NT2/D1 (cell line): ENCODE data around the gene KMT2E.

Source experiments
- DNase-seq: peaks from one replicate; pipeline ENCODE4 v3.0.0-alpha.2; 2011; ENCODE audit warnings: low read depth, low spot score
- H3K27me3 ChIP-seq: 2 replicates; pipeline ENCODE4 v1.6.0; 2011; ENCODE audit warnings: mild to moderate bottlenecking; ENCODE audit not compliant: insufficient read length, insufficient read depth
- H3K36me3 ChIP-seq: 2 replicates; pipeline ENCODE4 v1.6.1; 2011; ENCODE audit warnings: mild to moderate bottlenecking, low read length, mixed read lengths; ENCODE audit not compliant: insufficient read depth, insufficient read length
- H3K4me1 ChIP-seq: 2 replicates; pipeline ENCODE4 v1.5.1; 2011; ENCODE audit not compliant: insufficient read depth, insufficient read length
- H3K4me3 ChIP-seq: 2 replicates; pipeline ENCODE4 v1.5.1; 2011; ENCODE audit warnings: low read depth; ENCODE audit not compliant: insufficient read length
- H3K9ac ChIP-seq: 2 replicates; pipeline ENCODE4 v1.6.0; 2011; ENCODE audit warnings: low read depth; ENCODE audit not compliant: insufficient read length
- H3K9me3 ChIP-seq: 2 replicates; pipeline ENCODE4 v1.5.1; 2011; ENCODE audit warnings: mild to moderate bottlenecking, low read length; ENCODE audit not compliant: insufficient read depth
- SUZ12 ChIP-seq: IDR thresholded peaks from 2 replicates; pipeline ENCODE4 v1.6.1; 2011; ENCODE audit not compliant: insufficient read length, insufficient read depth; ENCODE audit errors: extremely low read depth
- YY1 ChIP-seq: IDR thresholded peaks from 2 replicates; pipeline ENCODE4 v1.6.1; 2011; ENCODE audit not compliant: insufficient read length, insufficient read depth
- ZNF274 ChIP-seq: IDR thresholded peaks from 2 replicates; pipeline ENCODE4 v1.6.1; 2011; ENCODE audit warnings: mild to moderate bottlenecking, low read depth, low read length

The KMT2E gene

DNA sequence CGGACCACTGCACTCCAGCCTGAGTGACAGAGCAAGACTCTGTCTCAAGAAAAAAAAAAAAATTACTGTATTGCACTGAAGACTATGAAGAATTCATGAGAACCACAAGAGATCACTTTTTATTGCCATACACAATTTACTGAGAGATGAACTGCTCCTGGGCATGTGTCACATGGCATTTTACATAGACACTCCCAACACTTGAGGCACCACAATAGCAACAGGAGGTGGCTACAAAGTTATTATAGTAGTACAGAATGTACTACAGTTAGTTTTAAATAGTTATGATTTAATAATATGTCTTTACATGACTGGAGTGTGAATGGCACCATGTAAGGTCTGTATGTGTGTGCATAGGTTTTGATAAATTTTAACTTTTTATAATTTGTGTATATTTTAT, 70.6 kb downstream of the KMT2E start:
- Histone ChIP-seq H3K4me3 (no peak overlapping the region), H3K36me3 (peaks cover 30% of the 10 kb centered on the region), H3K4me1 (no peaks in the 10 kb centered on the region), H3K27me3 (no peaks in the 10 kb centered on the region), H3K9ac (no peak overlapping the region), H3K9me3 (no peaks in the 10 kb centered on the region)
- DNase-seq: no peak
- TF ChIP-seq YY1 (no peak), ZNF274 (no peak), SUZ12 (no peak)

DNA sequence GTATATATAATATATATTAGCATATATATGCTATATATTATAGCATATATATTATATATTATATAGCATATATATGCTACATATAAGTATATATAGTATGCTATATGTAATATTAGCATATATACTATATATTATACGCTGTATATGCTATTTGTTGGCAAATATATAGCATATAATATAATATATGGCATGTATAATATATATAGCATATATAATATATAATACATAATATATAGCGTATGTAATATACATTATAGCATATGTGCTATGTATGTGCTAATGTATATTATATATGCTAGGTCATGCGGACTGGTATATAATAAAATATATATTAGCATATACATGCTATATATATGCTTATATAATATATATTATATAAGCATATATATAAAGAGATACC, 72.8 kb downstream of the KMT2E start:
- peaks cover 31% of the 10 kb centered on the region for H3K36me3 ChIP-seq
- H3K9ac ChIP-seq: no peak overlapping the region
- no peaks in the 10 kb centered on the region for H3K9me3 ChIP-seq
- no peak overlapping the region for H3K4me3 ChIP-seq
- TF ChIP-seq ZNF274 (no peak), SUZ12 (no peak), YY1 (no peak)
- H3K4me1 ChIP-seq: no peaks in the 10 kb centered on the region
- no peaks in the 10 kb centered on the region for H3K27me3 ChIP-seq
- no peak for DNase-seq

DNA sequence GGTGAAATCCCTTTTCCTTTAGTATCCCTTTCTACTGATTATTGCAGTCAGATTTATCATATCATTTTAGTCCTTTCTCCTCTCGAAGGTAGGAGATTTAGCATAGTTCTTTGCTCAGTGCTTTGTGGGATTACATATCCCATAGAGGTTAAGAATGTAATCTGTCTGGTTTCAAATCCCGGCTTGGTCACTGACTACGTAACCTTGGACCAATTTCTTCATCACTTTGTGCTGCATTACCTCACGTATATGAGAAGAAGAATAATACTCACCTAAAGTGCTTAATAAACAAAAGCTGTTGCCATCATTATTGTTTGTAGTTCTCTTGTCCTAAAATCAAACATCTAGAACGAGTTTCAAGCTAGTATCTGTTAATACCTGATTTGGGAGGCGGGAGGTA, 74.0 kb downstream of the KMT2E start:
- Histone ChIP-seq H3K4me3 (no peak overlapping the region), H3K9ac (no peak overlapping the region), H3K36me3 (peaks cover 40% of the 10 kb centered on the region), H3K27me3 (no peaks in the 10 kb centered on the region), H3K4me1 (no peaks in the 10 kb centered on the region), H3K9me3 (no peaks in the 10 kb centered on the region)
- DNase-seq: no peak
- TF ChIP-seq SUZ12 (no peak), YY1 (no peak), ZNF274 (no peak)

- peaks cover 42% of the 10 kb centered on the region for H3K36me3 ChIP-seq
- no peak overlapping the region for H3K9ac ChIP-seq
- no peak for DNase-seq
- no peak overlapping the region for H3K4me3 ChIP-seq
- no peaks in the 10 kb centered on the region for H3K27me3 ChIP-seq
- no peak for TF ChIP-seq YY1
- no peak for TF ChIP-seq SUZ12
- TF ChIP-seq ZNF274: no peak
- H3K9me3 ChIP-seq: no peaks in the 10 kb centered on the region
- no peaks in the 10 kb centered on the region for H3K4me1 ChIP-seq
These were observed 74.5 kb downstream of the KMT2E start for GRCh38 chr7:105088456-105088855.

DNA sequence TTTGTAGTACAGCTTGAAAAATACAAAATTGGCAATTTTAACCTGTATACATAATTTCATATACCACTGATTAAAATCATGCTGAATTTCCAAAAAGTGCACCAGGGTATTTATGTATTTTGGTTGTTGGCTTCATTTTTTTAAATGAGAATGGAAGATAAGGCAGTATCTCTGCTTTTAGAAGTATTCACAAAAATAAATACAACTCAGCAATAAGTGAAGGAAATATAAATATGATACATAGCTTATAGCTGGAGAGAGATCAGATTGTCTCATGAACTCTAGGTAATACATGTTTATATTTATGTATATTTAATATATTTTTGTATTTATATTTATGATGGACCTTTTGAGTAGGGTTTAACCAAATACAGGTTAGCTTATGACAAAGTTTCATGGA, 81.0 kb downstream of the KMT2E start:
- Histone ChIP-seq H3K4me3 (no peak overlapping the region), H3K36me3 (peaks cover 39% of the 10 kb centered on the region), H3K9me3 (no peaks in the 10 kb centered on the region), H3K27me3 (no peaks in the 10 kb centered on the region), H3K4me1 (no peaks in the 10 kb centered on the region), H3K9ac (no peak overlapping the region)
- no peak for TF ChIP-seq SUZ12
- TF ChIP-seq ZNF274: no peak
- TF ChIP-seq YY1: no peak
- DNase-seq: no peak

DNA sequence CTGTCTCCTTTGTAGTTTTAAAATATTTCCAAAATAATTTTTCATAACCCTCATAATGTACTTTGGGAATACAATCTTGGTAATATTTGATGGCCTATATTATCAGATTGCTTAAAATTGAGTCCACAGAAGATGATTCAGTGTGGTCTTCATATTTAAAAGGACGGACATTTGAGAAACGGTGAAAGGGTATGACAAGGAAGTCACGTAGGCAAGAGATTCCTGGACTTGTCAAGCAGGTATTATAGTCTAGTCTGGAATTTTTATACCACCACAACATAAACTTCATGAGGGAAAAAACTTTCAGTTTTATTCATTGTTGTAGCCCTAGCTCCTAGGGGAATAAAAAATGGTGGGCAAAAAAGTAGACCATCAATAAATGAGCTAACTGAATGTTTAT, 82.3 kb downstream of the KMT2E start:
- Histone ChIP-seq H3K4me3 (no peak overlapping the region), H3K27me3 (no peaks in the 10 kb centered on the region), H3K4me1 (no peaks in the 10 kb centered on the region), H3K9ac (no peak overlapping the region), H3K9me3 (no peaks in the 10 kb centered on the region), H3K36me3 (peaks cover 33% of the 10 kb centered on the region)
- DNase-seq: no peak
- TF ChIP-seq SUZ12: no peak
- TF ChIP-seq YY1: no peak
- TF ChIP-seq ZNF274: no peak

DNA sequence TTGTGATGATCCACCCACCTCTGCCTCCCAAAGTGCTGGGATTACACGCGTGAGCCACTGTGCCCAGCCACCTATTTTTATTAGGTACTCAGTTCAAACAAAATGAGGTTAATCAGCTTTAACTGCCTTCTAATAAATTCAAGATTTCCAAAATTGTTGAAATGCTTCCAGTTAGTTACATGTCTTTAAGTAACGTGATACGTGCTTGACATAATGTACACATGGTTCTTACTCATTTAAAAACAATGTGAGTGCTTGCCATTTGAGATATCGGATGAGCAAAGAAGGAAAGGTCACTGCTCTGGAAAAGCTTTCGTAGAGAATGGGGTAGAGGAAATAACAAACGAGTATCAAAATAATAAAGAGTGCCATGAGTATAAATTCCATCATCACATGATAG, 83.6 kb downstream of the KMT2E start:
- H3K9me3 ChIP-seq: no peaks in the 10 kb centered on the region
- no peak for DNase-seq
- peaks cover 28% of the 10 kb centered on the region for H3K36me3 ChIP-seq
- TF ChIP-seq SUZ12: no peak
- no peak for TF ChIP-seq YY1
- no peak for TF ChIP-seq ZNF274
- no peaks in the 10 kb centered on the region for H3K4me1 ChIP-seq
- no peak overlapping the region for H3K4me3 ChIP-seq
- H3K27me3 ChIP-seq: no peaks in the 10 kb centered on the region
- H3K9ac ChIP-seq: no peak overlapping the region

DNA sequence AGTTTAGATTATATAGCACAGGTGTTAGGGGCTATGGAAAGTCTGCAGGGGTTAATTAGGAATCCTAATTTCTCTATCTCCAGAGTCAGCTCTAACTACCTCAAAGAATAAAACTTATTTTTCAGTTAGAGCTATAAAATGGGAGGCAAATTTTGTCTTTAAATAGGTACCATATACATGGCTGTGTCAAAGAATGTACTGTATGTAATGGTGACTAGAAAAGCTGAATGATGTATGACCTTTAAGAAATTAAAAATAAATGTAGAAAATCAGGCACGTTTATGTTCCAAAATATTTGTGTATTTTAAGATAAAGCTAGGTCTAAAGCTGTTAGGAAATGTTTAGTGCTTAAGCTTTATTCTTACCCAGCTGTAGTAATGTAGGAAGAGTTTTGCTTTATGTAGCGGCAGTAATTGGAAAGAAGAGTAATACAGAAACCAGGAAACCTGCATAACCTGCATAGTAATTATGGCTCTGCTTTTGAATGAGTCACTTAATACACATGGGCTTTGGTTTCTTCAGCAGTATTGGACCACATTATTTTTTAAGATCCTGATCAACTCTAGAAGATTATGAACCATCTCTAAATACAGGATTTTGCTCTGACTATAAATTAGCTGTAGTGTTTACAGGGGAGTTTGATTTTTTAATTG, 85.0 kb downstream of the KMT2E start:
- no peaks in the 10 kb centered on the region for H3K4me1 ChIP-seq
- TF ChIP-seq YY1 (no peak), ZNF274 (no peak), SUZ12 (no peak)
- no peak overlapping the region for H3K4me3 ChIP-seq
- no peak overlapping the region for H3K9ac ChIP-seq
- DNase-seq: no peak
- no peaks in the 10 kb centered on the region for H3K27me3 ChIP-seq
- peaks cover 24% of the 10 kb centered on the region for H3K36me3 ChIP-seq
- H3K9me3 ChIP-seq: no peaks in the 10 kb centered on the region
